Measurements from ENCODE around the gene SYNJ2BP.

- no peak for TF ChIP-seq CTCF (conservative IDR thresholded peaks at IDR 0.05 in 1 of 2, IDR thresholded peaks at IDR 0.05 in 1 of 2; ENCODE audit: extremely low read depth in 1 of 2, insufficient read depth in 1 of 2, low read depth in 1 of 2, low read length in 2 of 2)
- no peak for TF ChIP-seq EZH2 (IDR thresholded peaks at IDR 0.05; ENCODE audit: borderline replicate concordance, low read length)
Measured at GRCh38 chr14:70407621-70408020, 9.3 kb downstream of the SYNJ2BP start.
